Natural killer cell (primary cell): ENCODE measurements around the gene ZSWIM6. TPM values are rescaled to one million over a fixed set of nuclear protein-coding genes. Genes with fewer than 3 reads are reported as not detected.

Experiments used
- ATAC-seq, 3 donors: fragments of 150-1000 bp in 2 of 3; fragments of 200-7000 bp in 1 of 3; cut with Tn5 transposase; 1 replicate in 1 of 3; 2 replicates in 2 of 3; pipeline ENCODE4 v1.10.0; 2021; ENCODE audit warnings: mild to moderate bottlenecking in 2 of 3, moderate library complexity in 2 of 3
- DNase-seq, 2 donors: peaks; one replicate each; pipeline versions ENCODE4 v3.0.0 to v3.0.0-alpha.2; 2013 to 2021; ENCODE audit warnings: mixed read lengths in 1 of 2
- H3K27ac ChIP-seq: one replicate; pipeline ENCODE4 v1.5.1; 2013; ENCODE audit warnings: mild to moderate bottlenecking, low read length
- H3K27me3 ChIP-seq: one replicate; pipeline ENCODE4 v1.6.1; 2013; ENCODE audit warnings: low read length; ENCODE audit not compliant: control insufficient read depth, insufficient read depth
- H3K36me3 ChIP-seq: one replicate; pipeline ENCODE4 v1.6.1; 2013; ENCODE audit warnings: low read length; ENCODE audit not compliant: control insufficient read depth, insufficient read depth
- H3K4me1 ChIP-seq: one replicate; pipeline ENCODE4 v1.6.1; 2013; ENCODE audit warnings: low read length; ENCODE audit not compliant: control insufficient read depth, insufficient read depth
- H3K4me3 ChIP-seq: one replicate; pipeline ENCODE4 v1.5.1; 2013; ENCODE audit warnings: low read length
- H3K9me3 ChIP-seq: one replicate; pipeline ENCODE4 v1.6.1; 2013; ENCODE audit warnings: low read length; ENCODE audit not compliant: control insufficient read depth, insufficient read depth
- H3K27ac Mint-ChIP-seq, 2 donors: one replicate each; pipeline ENCODE4 v1.8.0; 2022; ENCODE audit warnings: mild to moderate bottlenecking in 2 of 2, mixed read lengths in 2 of 2, moderate library complexity in 1 of 2
- H3K27me3 Mint-ChIP-seq, 2 donors: one replicate each; pipeline ENCODE4 v1.8.0; 2022; ENCODE audit warnings: low read depth in 2 of 2, mixed read lengths in 2 of 2
- H3K36me3 Mint-ChIP-seq: one replicate; pipeline ENCODE4 v1.8.0; 2022; ENCODE audit warnings: mixed read lengths
- H3K4me1 Mint-ChIP-seq, 2 donors: one replicate each; pipeline ENCODE4 v1.8.0; 2022; ENCODE audit warnings: mixed read lengths in 2 of 2
- H3K4me3 Mint-ChIP-seq: one replicate; pipeline ENCODE4 v1.8.0; 2022; ENCODE audit warnings: mild to moderate bottlenecking, moderate library complexity, mixed read lengths
- H3K9me3 Mint-ChIP-seq, 2 donors: one replicate each; pipeline ENCODE4 v1.8.0; 2022; ENCODE audit warnings: mixed read lengths in 2 of 2
- CTCF ChIP-seq: fragments of 200-600 bp; IDR thresholded peaks from one replicate; pipeline ENCODE4 v1.8.0; 2022; ENCODE audit warnings: antibody characterized with exemption
- WGBS: methylation state at CpG from one replicate; pipeline ENCODE4 v1.1.7; 2013; ENCODE audit warnings: missing lambda C conversion rate; ENCODE audit not compliant: insufficient coverage; 5-methylcytosine and 5-hydroxymethylcytosine counted together
- intact Hi-C: fragments of 100-400 bp; cut with micrococcal nuclease; formaldehyde crosslinking; loops from one replicate; pipeline ENCODE4 v1.14.2; 2022
- total RNA-seq, 4 donors: library from RNA; stranded (reverse); fragments of 120-200 nt in 1 of 4; gene quantifications; one replicate each; pipeline versions ENCODE4 v1.2.3 to v1.2.4, GENCODE V29; 2013 to 2022

The ZSWIM6 gene
- total RNA-seq, 3 donors from 2014 or later (not counting 1 experiment from before 2014, with no cell fraction given) = 8.7 to 11.4 (median 10.5) TPM

- Mint-ChIP-seq H3K27ac (no peak overlapping the region), H3K4me1 (peaks cover 0 to 17% of the 10 kb centered on the region in 2 donors), H3K9me3 (no peaks in the 10 kb centered on the region), H3K4me3 (no peak overlapping the region), H3K27me3 (no peaks in the 10 kb centered on the region), H3K36me3 (no peaks in the 10 kb centered on the region)
- intact Hi-C loops = no loop called here
- TF ChIP-seq CTCF = no peak
- Histone ChIP-seq H3K9me3 (no peaks in the 10 kb centered on the region), H3K36me3 (no peaks in the 10 kb centered on the region), H3K4me1 (no peaks in the 10 kb centered on the region), H3K27me3 (no peaks in the 10 kb centered on the region), H3K4me3 (no peak overlapping the region), H3K27ac (no peak overlapping the region)
- WGBS = 100% methylated on average over 3 of the region's 7 CpGs
- DNase-seq (no peak), ATAC-seq (no peak)
Observed at GRCh38 chr5:61519728-61520277, 187.7 kb downstream of the ZSWIM6 start.

DNA sequence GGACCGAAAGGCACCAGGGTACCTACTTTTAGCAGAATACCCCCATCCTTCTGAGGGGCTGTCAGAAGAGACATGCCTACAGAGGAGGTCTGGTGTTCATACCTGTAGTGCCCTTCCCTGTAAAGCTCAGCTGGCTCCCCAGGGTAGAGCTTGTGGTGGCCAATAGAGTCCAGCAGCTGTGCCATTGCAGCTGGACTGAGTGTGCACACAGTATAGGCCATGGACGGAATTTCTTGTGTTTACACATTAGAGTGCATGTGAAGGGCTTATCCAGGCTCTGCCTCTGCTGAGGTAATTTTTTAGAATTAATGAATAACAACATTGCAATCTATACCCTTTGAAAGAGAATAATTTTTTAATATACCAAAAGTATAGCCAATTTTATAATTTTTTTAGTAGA, 191.0 kb downstream of the ZSWIM6 start:
- Mint-ChIP-seq H3K4me1 (peaks cover 0 to 12% of the 10 kb centered on the region in 2 donors), H3K36me3 (peaks cover 8% of the 10 kb centered on the region), H3K27me3 (no peaks in the 10 kb centered on the region), H3K9me3 (no peaks in the 10 kb centered on the region), H3K27ac (no peak overlapping the region), H3K4me3 (no peak overlapping the region)
- ATAC-seq (no peak), DNase-seq (no peak)
- H3K27ac ChIP-seq = no peak overlapping the region
- no peak overlapping the region for H3K4me3 ChIP-seq
- no peaks in the 10 kb centered on the region for H3K27me3 ChIP-seq
- H3K4me1 ChIP-seq = no peaks in the 10 kb centered on the region
- no peaks in the 10 kb centered on the region for H3K9me3 ChIP-seq
- 96% methylated on average over 2 of the region's 2 CpGs for WGBS
- intact Hi-C loops = no loop called here
- no peaks in the 10 kb centered on the region for H3K36me3 ChIP-seq
- no peak for TF ChIP-seq CTCF

DNA sequence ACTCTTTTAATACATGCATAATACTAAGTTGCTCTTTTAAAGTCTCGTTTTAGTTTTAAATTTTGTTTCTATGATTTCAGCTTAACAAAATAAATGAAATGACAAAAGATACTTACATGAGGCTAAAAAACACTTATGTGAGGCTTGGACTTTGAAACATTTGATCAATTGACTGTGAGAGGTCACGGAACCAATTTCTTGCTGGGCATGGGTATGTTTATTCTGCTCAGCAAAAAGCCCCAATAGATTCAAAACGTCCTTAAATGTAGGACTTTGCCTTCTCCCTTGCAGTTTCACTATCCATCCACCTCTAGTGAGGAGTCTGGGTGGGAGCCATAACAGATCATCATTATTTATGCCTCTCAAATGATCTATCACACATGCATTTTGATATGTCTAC, 191.9 kb downstream of the ZSWIM6 start:
- Mint-ChIP-seq H3K36me3 (peaks cover 8% of the 10 kb centered on the region), H3K9me3 (no peaks in the 10 kb centered on the region), H3K4me3 (no peak overlapping the region), H3K27ac (no peak overlapping the region), H3K27me3 (no peaks in the 10 kb centered on the region), H3K4me1 (peaks cover 0 to 11% of the 10 kb centered on the region in 2 donors)
- H3K36me3 ChIP-seq = no peaks in the 10 kb centered on the region
- H3K4me1 ChIP-seq = no peaks in the 10 kb centered on the region
- ATAC-seq = no peak
- H3K27ac ChIP-seq = no peak overlapping the region
- no peaks in the 10 kb centered on the region for H3K9me3 ChIP-seq
- no peaks in the 10 kb centered on the region for H3K27me3 ChIP-seq
- intact Hi-C loops = no loop called here
- DNase-seq = no peak
- 94% methylated on average over 2 of the region's 3 CpGs for WGBS
- H3K4me3 ChIP-seq = no peak overlapping the region
- TF ChIP-seq CTCF = no peak
